ENCODE results near the gene RNF151. TPM values are rescaled to one million over a fixed set of nuclear protein-coding genes. Genes with fewer than 3 reads are reported as not detected.

Gene RNF151, protein sequence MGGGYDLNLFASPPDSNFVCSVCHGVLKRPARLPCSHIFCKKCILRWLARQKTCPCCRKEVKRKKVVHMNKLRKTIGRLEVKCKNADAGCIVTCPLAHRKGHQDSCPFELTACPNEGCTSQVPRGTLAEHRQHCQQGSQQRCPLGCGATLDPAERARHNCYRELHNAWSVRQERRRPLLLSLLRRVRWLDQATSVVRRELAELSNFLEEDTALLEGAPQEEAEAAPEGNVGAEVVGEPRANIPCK
- total RNA-seq (2014; rRNA removed; shearing (Covaris generic)) (not detected in 2 replicates), total RNA-seq (2022) (not detected in 2 replicates), Bru-seq, nascent RNA (percentile 43 among the genes with signal in this experiment), BruChase-seq, experiment 1, labeled RNA remaining after a 6-hour chase (percentile 33 among the genes with signal in this experiment), BruChase-seq, experiment 2, labeled RNA remaining after a 2-hour chase (percentile 32 among the genes with signal in this experiment)
- long read RNA-seq, partial matches to known transcripts: 0 of 1 reads
- long read RNA-seq, other reads (novel, unspliced or antisense): 1 of 1 reads

- no peak for DNase-seq (ENCODE audit: low spot score)
- Histone ChIP-seq H3K4me1 (ENCODE audit: insufficient read depth, low read length, poor library complexity, severe bottlenecking) (peaks cover 24% of the 10 kb centered on the region), H4K20me1 (ENCODE audit: insufficient read depth, low read length) (peaks cover 14% of the 10 kb centered on the region), H3K4me3 (ENCODE audit: low read depth, low read length, poor library complexity, severe bottlenecking) (peak within 1 kb of the TSS; percentile 82), H3K79me2 (ENCODE audit: insufficient read depth, low read depth, low read length) (peaks cover 54% of the 10 kb centered on the region), H3K9me2 (ENCODE audit: insufficient read depth, low read length) (no peaks in the 10 kb centered on the region), H3K27ac (ENCODE audit: low read depth, low read length, poor library complexity, severe bottlenecking) (peak within 1 kb of the TSS; percentile 80), H3K9me3 (ENCODE audit: low read length) (no peaks in the 10 kb centered on the region), H3K4me2 (ENCODE audit: low read length) (peak within 1 kb of the TSS; percentile 72), H3K36me3 (ENCODE audit: insufficient read depth, low read length) (peaks cover 53% of the 10 kb centered on the region), H2AFZ (ENCODE audit: low read length) (no peak within 1 kb of the TSS)
- ChIA-PET CTCF (ENCODE audit: unreplicated experiment) (no interaction called here), POLR2A (no interaction called here)
- intact Hi-C loops (cut with micrococcal nuclease; ENCODE audit: unreplicated experiment): no loop called here
- TF ChIP-seq CTCF (conservative IDR thresholded peaks at IDR 0.05; ENCODE audit: low read length) (no peak), EZH2phosphoT487 (IDR thresholded peaks at IDR 0.05; ENCODE audit: borderline replicate concordance, low read depth, low read length) (no peak)
- no TSS peak for BruUV-seq (replicated peaks)
Observed at GRCh38 chr16:1966460-1966859, at the start of gene RNF151. TSS of gene RNF151 (plus strand) at chr16:1966856. CDS start at chr16:1966882, 26 bp downstream.

GRCh38 chr16:1917056-1917664 is 49.5 kb upstream of the RNF151 start:
- Histone ChIP-seq H3K79me2 (ENCODE audit: insufficient read depth, low read depth, low read length) (no peaks in the 10 kb centered on the region), H3K9me3 (ENCODE audit: low read length) (no peaks in the 10 kb centered on the region), H3K4me2 (ENCODE audit: low read length) (no peak overlapping the region), H3K4me1 (ENCODE audit: insufficient read depth, low read length, poor library complexity, severe bottlenecking) (peaks cover 2% of the 10 kb centered on the region), H3K27ac (ENCODE audit: low read depth, low read length, poor library complexity, severe bottlenecking) (no peak overlapping the region), H4K20me1 (ENCODE audit: insufficient read depth, low read length) (no peaks in the 10 kb centered on the region), H3K9me2 (ENCODE audit: insufficient read depth, low read length) (no peaks in the 10 kb centered on the region), H3K36me3 (ENCODE audit: insufficient read depth, low read length) (no peaks in the 10 kb centered on the region), H2AFZ (ENCODE audit: low read length) (no peak overlapping the region), H3K4me3 (ENCODE audit: low read depth, low read length, poor library complexity, severe bottlenecking) (no peak overlapping the region)
- no TSS peak for BruUV-seq (replicated peaks)
- POLR2A ChIA-PET: no interaction called here
- TF ChIP-seq EZH2phosphoT487 (IDR thresholded peaks at IDR 0.05; ENCODE audit: borderline replicate concordance, low read depth, low read length) (no peak), CTCF (conservative IDR thresholded peaks at IDR 0.05; ENCODE audit: low read length) (no peak)
- no peak for DNase-seq (ENCODE audit: low spot score)
- CTCF ChIA-PET (ENCODE audit: unreplicated experiment): no interaction called here
- intact Hi-C loops (cut with micrococcal nuclease; ENCODE audit: unreplicated experiment): no loop called here

Data from OCI-LY7 (cell line).